HG03064 (cell line): ENCODE measurements around the gene ZFAND4.
"Not testable (repeated sequence)": the region's sequence is repeated elsewhere in the genome, so short reads cannot be mapped to it uniquely, and the experiment has no call there.

Experiments
- ATAC-seq: cut with Tn5 transposase; IDR thresholded peaks from one replicate; pipeline ENCODE4 v1.9.1; 2021; ENCODE audit warnings: low read depth; ENCODE audit not compliant: unreplicated experiment

Gene ZFAND4

GRCh38 chr10:45672181-45673073, at the start of gene ZFAND4:
Gene ZFAND4 (minus strand): TSS chr10:45672772. CDS start chr10:45663725, 9,047 bp downstream.
- peak; percentile 96 for ATAC-seq

GRCh38 chr10:45721503-45721902, 48.9 kb upstream of the ZFAND4 start:
- ATAC-seq, result not testable (repeated sequence)

- not testable (repeated sequence) for ATAC-seq
These were observed 45.1 kb upstream of the ZFAND4 start for GRCh38 chr10:45717642-45718041.

GRCh38 chr10:45717053-45717452, 44.5 kb upstream of the ZFAND4 start:
- not testable (repeated sequence) for ATAC-seq

GRCh38 chr10:45711223-45711622, 38.7 kb upstream of the ZFAND4 start:
- not testable (repeated sequence) for ATAC-seq

- ATAC-seq, result peak; percentile 63
These were observed 37.7 kb upstream of the ZFAND4 start for GRCh38 chr10:45710200-45710796.

GRCh38 chr10:45678467-45678866, 5.9 kb upstream of the ZFAND4 start:
- ATAC-seq, result not testable (repeated sequence)

- ATAC-seq, result no peak
These were observed 2.8 kb upstream of the ZFAND4 start for GRCh38 chr10:45675388-45675787.

- ATAC-seq, result no peak
These were observed 589 bp upstream of the ZFAND4 start for GRCh38 chr10:45673074-45673648.

- not testable (repeated sequence) for ATAC-seq
These were observed 1.3 kb downstream of the ZFAND4 start for GRCh38 chr10:45671300-45671699.

GRCh38 chr10:45669897-45670296, 2.7 kb downstream of the ZFAND4 start:
- ATAC-seq, result not testable (repeated sequence)

GRCh38 chr10:45660876-45661411, 11.6 kb downstream of the ZFAND4 start:
- no peak for ATAC-seq

GRCh38 chr10:45657033-45657926, 15.3 kb downstream of the ZFAND4 start:
- ATAC-seq, result no peak

- ATAC-seq, result no peak
These were observed 17.4 kb downstream of the ZFAND4 start for GRCh38 chr10:45655219-45655618.

- not testable (repeated sequence) for ATAC-seq
These were observed 17.8 kb downstream of the ZFAND4 start for GRCh38 chr10:45654753-45655141.

GRCh38 chr10:45653454-45653853, 19.1 kb downstream of the ZFAND4 start:
- no peak for ATAC-seq

GRCh38 chr10:45652511-45652910, 20.1 kb downstream of the ZFAND4 start:
- ATAC-seq, result no peak

- ATAC-seq, result no peak
These were observed 23.3 kb downstream of the ZFAND4 start for GRCh38 chr10:45649296-45649695.

GRCh38 chr10:45647118-45647517, 25.5 kb downstream of the ZFAND4 start:
- no peak for ATAC-seq

- ATAC-seq, result no peak
These were observed 26.1 kb downstream of the ZFAND4 start for GRCh38 chr10:45646384-45647050.
